GM12878 (cell line): ENCODE data around the gene APH1B. TPM values are rescaled to one million over a fixed set of nuclear protein-coding genes. Genes with fewer than 3 reads are reported as not detected.
"Not testable (repeated sequence)": the region's sequence is repeated elsewhere in the genome, so short reads cannot be mapped to it uniquely, and the experiment has no call there.

Experiments
- ATAC-seq: fragments of 200-7000 bp; cut with Tn5 transposase; 3 replicates; pipeline ENCODE4 v1.9.1; 2020; ENCODE audit warnings: mild to moderate bottlenecking, moderate library complexity
- BruUV-seq: library from RNA; stranded (reverse); fragments of 400-500 nt; replicated peaks from 2 replicates; lab custom pipeline; 2021; lab: Mats Ljungman, UMichigan
- CTCF ChIA-PET: fragments of 300-600 bp; sonication (Branson Sonifier 250); formaldehyde crosslinking; extraction: SDS; loops from one replicate; lab custom pipeline; 2021; ENCODE audit warnings: inconsistent platforms; lab: Yijun Ruan, JAX
- POLR2A ChIA-PET: fragments of 350-600 bp; formaldehyde crosslinking; extraction: SDS; loops from one replicate; lab custom pipeline; 2021; ENCODE audit warnings: inconsistent platforms; lab: Charles Lee
- RAD21 ChIA-PET: fragments of 300-600 bp; sonication (Branson Sonifier 250); formaldehyde crosslinking; loops from one replicate; lab custom pipeline; 2023; ENCODE audit warnings: antibody characterized with exemption; ENCODE audit not compliant: unreplicated experiment; lab: Charles Lee
- SMC1A ChIA-PET: fragments of 300-600 bp; sonication (Branson Sonifier 250); formaldehyde crosslinking; loops from one replicate; lab custom pipeline; 2023; ENCODE audit not compliant: unreplicated experiment, uncharacterized antibody; lab: Charles Lee
- DNase-seq: peaks from one replicate; pipeline ENCODE4 v3.0.0-alpha.2; 2011; ENCODE audit warnings: low read depth, low spot score
- FAIRE-seq: peaks from 3 replicates; lab custom pipeline; 2011; peaks lifted over from hg19 to GRCh38; lab: Jason Lieb, UNC
- H2AFZ ChIP-seq: 2 replicates; pipeline ENCODE4 v1.6.0; 2011; ENCODE audit warnings: low read depth, low read length, control low read depth; ENCODE audit not compliant: control insufficient read depth
- H3K27ac ChIP-seq: 2 replicates; pipeline ENCODE4 v1.5.1; 2011; ENCODE audit warnings: control low read depth; ENCODE audit not compliant: control insufficient read depth, insufficient read depth
- H3K27me3 ChIP-seq, 2 experiments: replicated peaks in 1 of 2; 2 replicates each; pipeline versions ENCODE4 v1.6.0 to v1.6.1; 2011; ENCODE audit warnings: low read length in 1 of 2; ENCODE audit not compliant: control insufficient read depth in 2 of 2, insufficient read depth in 2 of 2
- H3K36me3 ChIP-seq, 2 experiments: 2 replicates each; pipeline ENCODE4 v1.5.1; 2011; ENCODE audit warnings: low read length in 1 of 2; ENCODE audit not compliant: control insufficient read depth in 2 of 2, insufficient read depth in 2 of 2
- H3K4me1 ChIP-seq: 2 replicates; pipeline ENCODE4 v1.6.1; 2011; ENCODE audit warnings: mild to moderate bottlenecking, low read length, moderate library complexity, mixed read lengths; ENCODE audit not compliant: control insufficient read depth, insufficient read depth
- H3K4me2 ChIP-seq: 2 replicates; pipeline ENCODE4 v1.6.0; 2011; ENCODE audit warnings: control low read depth; ENCODE audit not compliant: control insufficient read depth, insufficient read depth
- H3K4me3 ChIP-seq: fragments of 200-600 bp; sonication (generic); 2 replicates; pipeline ENCODE4 v1.5.1; 2016
- H3K79me2 ChIP-seq: 2 replicates; pipeline ENCODE4 v1.6.0; 2011; ENCODE audit warnings: low read length; ENCODE audit not compliant: control insufficient read depth, insufficient read depth
- H3K9ac ChIP-seq: 2 replicates; pipeline ENCODE4 v1.8.0; 2011; ENCODE audit warnings: low read length, control low read depth, mixed read lengths; ENCODE audit not compliant: control insufficient read depth, insufficient read depth
- H3K9me3 ChIP-seq: replicated peaks from 3 replicates; pipeline ENCODE4 v1.5.1; 2011; ENCODE audit warnings: mild to moderate bottlenecking, low read length; ENCODE audit not compliant: control insufficient read depth, insufficient read depth
- H4K20me1 ChIP-seq: 2 replicates; pipeline ENCODE4 v1.6.0; 2011; ENCODE audit not compliant: control insufficient read depth, insufficient read depth
- CREB1 ChIP-seq: IDR thresholded peaks from 2 replicates; pipeline ENCODE4 v1.6.1; 2012; ENCODE audit warnings: low read depth, mild to moderate bottlenecking, inconsistent platforms
- HSF1 ChIP-seq: fragments of 150-350 bp; IDR thresholded peaks from 2 replicates; pipeline ENCODE4 v1.6.1; 2014; ENCODE audit warnings: mild to moderate bottlenecking, low read depth, low read length
- KDM1A ChIP-seq: fragments of 200-600 bp; sonication (generic); IDR thresholded peaks from 2 replicates; pipeline ENCODE4 v1.6.1; 2016; ENCODE audit warnings: borderline replicate concordance
- RAD21 ChIP-seq: IDR thresholded peaks from 2 replicates; pipeline ENCODE4 v1.6.1; 2011; ENCODE audit warnings: mild to moderate bottlenecking, low read depth, low read length, moderate library complexity; ENCODE audit not compliant: insufficient read depth
- RELA ChIP-seq: fragments of 450-650 bp; IDR thresholded peaks from 2 replicates; pipeline ENCODE4 v1.8.0; 2014; ENCODE audit warnings: borderline replicate concordance; ENCODE audit not compliant: partially characterized antibody
- RELB ChIP-seq: fragments of 450-650 bp; IDR thresholded peaks from 2 replicates; pipeline ENCODE4 v1.6.1; 2017; ENCODE audit warnings: low read depth, mild to moderate bottlenecking, moderate library complexity
- TBL1XR1 ChIP-seq: IDR thresholded peaks from 2 replicates; pipeline ENCODE4 v1.6.1; 2012; ENCODE audit warnings: low read depth, low read length, improper control_type of control experiment
- WGBS: methylation state at CpG from one replicate; pipeline ENCODE4 v1.1.6; 2016; ENCODE audit warnings: low lambda C conversion rate; ENCODE audit not compliant: insufficient replicate concordance, insufficient coverage; ENCODE audit errors: missing lambda C conversion rate; 5-methylcytosine and 5-hydroxymethylcytosine counted together
- in situ Hi-C: fragments of 300-500 bp; cut with MboI; formaldehyde crosslinking; loops from 9 replicates; pipeline ENCODE4 v1.14.3; 2018; ENCODE audit warnings: mixed read lengths
- intact Hi-C: fragments of 100-400 bp; cut with micrococcal nuclease; formaldehyde crosslinking; loops from one replicate; pipeline ENCODE4 v1.14.2; 2022; ENCODE audit not compliant: unreplicated experiment
- polyA plus RNA-seq, 11 experiments: library from polyadenylated mRNA; depleted of rRNA in 4 of 11; unstranded in 6 of 11; stranded (reverse) in 5 of 11; fragments of >200 nt; fragmentation: Nextera tagmentation in 4 of 11; fragmentation: Illumina TruSeq in 1 of 11; extraction: Ambion mirVana in 4 of 11; extraction: Trizol in 1 of 11; gene quantifications; 1 replicate in 1 of 11; 2 replicates in 10 of 11; pipeline versions ENCODE4 v1.2.1 to v1.2.3, GENCODE V29; 2011 to 2016; ENCODE audit warnings: inconsistent platforms in 2 of 11, missing spikeins in 2 of 11, low read depth in 1 of 11
- total RNA-seq, 4 experiments: library from RNA; depleted of rRNA in 3 of 4; stranded (reverse); fragments of >200 nt in 3 of 4; fragmentation: Illumina TruSeq in 1 of 4; extraction: Trizol in 1 of 4; gene quantifications; 2 replicates each; pipeline versions ENCODE4 v1.2.1 to v1.2.3, GENCODE V29; 2013 to 2021

Gene APH1B
- total and polyA plus RNA-seq, 10 of the 15 experiments (the other 5 are each of a cell fraction or from before 2014, with no cell fraction given), result 5.0 to 20.8 (median 11.1) TPM

GRCh38 chr15:63237086-63237485 is 40.3 kb upstream of the APH1B start:
- BruUV-seq, H3K4me3 ChIP-seq, H3K9me3 ChIP-seq, H3K27me3 ChIP-seq, H3K4me2 ChIP-seq, ATAC-seq, FAIRE-seq, in situ Hi-C loops, H4K20me1 ChIP-seq, H3K9ac ChIP-seq, H3K36me3 ChIP-seq, DNase-seq, H2AFZ ChIP-seq, H3K27ac ChIP-seq: not testable (repeated sequence)
- CTCF ChIA-PET, result interaction anchor here (0.6 to 2.4 kb wide), 5 partner anchors 8 to 189 kb away, joined by 3 to 12 read pairs (median 4); no protein-coding TSS in a partner anchor
- Histone ChIP-seq H3K79me2 (peaks cover 52% of the 10 kb centered on the region), H3K4me1 (peaks cover 29% of the 10 kb centered on the region)
- intact Hi-C loops, result loop anchor here (5.0 kb wide), 1 partner anchor 45 kb away; no protein-coding TSS in a partner anchor
- POLR2A ChIA-PET, result interaction anchor here (0.7 to 2.8 kb wide), 3 partner anchors 12 to 42 kb away, joined by 3 to 14 read pairs (median 4); no protein-coding TSS in a partner anchor
- SMC1A ChIA-PET, result interaction anchor here (0.9 to 4.7 kb wide), 8 partner anchors 8 to 190 kb away, joined by 3 to 60 read pairs (median 12); no protein-coding TSS in a partner anchor
- RAD21 ChIA-PET, result interaction anchor here (1.0 kb wide), 1 partner anchor 42 kb away, joined by 3 read pairs; no protein-coding TSS in a partner anchor
- WGBS, result 93% methylated on average over 1 of the region's 1 CpG

DNA sequence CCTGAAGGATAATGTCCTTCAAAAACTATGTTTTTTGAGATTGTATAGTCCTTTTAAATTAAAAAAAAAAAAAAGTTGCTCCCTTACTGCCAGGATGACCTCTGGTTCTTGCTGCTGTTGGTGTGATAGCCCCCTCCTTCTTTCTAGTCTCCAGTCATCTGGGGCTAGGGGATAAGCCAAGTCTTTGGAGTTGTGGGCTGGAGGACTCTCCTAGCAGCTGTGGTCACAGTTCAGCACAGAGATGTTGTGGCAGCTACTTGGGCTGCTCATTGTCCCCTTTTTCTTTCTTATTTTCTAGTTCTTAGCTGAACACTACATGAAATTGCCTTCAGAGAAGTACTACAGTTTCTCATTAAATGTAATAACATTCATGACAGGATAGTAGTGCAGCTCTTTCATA is 39.2 kb upstream of the APH1B start:
- TF ChIP-seq KDM1A, result no peak
- TF ChIP-seq TBL1XR1, result no peak
- no peak for TF ChIP-seq HSF1
- TF ChIP-seq CREB1, result no peak
- TF ChIP-seq RELB, result no peak
- no peak for TF ChIP-seq RELA
- TF ChIP-seq RAD21, result no peak
- ChIA-PET CTCF (interaction anchor here (0.6 to 2.4 kb wide), 13 partner anchors 9 to 190 kb away, joined by 3 to 12 read pairs (median 4); no protein-coding TSS in a partner anchor), RAD21 (interaction anchor here (0.8 to 2.0 kb wide), 7 partner anchors 24 to 144 kb away, joined by 3 to 19 read pairs (median 6); partner anchors contain the start of gene RPS27L), SMC1A (interaction anchor here (0.8 to 4.7 kb wide), 16 partner anchors 8 to 191 kb away, joined by 3 to 60 read pairs (median 7); partner anchors contain the start of gene RPS27L), POLR2A (interaction anchor here (0.8 to 2.8 kb wide), 7 partner anchors 13 to 76 kb away, joined by 3 to 14 read pairs (median 4); no protein-coding TSS in a partner anchor)
- no peak overlapping the region for H3K4me3 ChIP-seq
- H3K27me3 ChIP-seq, result no peaks in the 10 kb centered on the region
- peaks cover 4% of the 10 kb centered on the region; the same call in 2 of the 3 replicates for H3K9me3 ChIP-seq
- FAIRE-seq (no peak), DNase-seq (no peak), ATAC-seq (peak; percentile 35)
- no peak overlapping the region for H3K4me2 ChIP-seq
- no peak overlapping the region for H2AFZ ChIP-seq
- in situ Hi-C loops, result no loop called here
- no peak overlapping the region for H3K27ac ChIP-seq
- peaks cover 0 to 4% of the 10 kb centered on the region in 2 experiments; a peak in 1 of 4 replicates for H3K36me3 ChIP-seq
- intact Hi-C loops, result loop anchor here (5.0 kb wide), 1 partner anchor 46 kb away; no protein-coding TSS in a partner anchor
- H3K9ac ChIP-seq, result no peak overlapping the region
- no peaks in the 10 kb centered on the region for H4K20me1 ChIP-seq
- peaks cover 23% of the 10 kb centered on the region for H3K4me1 ChIP-seq
- BruUV-seq, result no TSS peak
- peaks cover 52% of the 10 kb centered on the region for H3K79me2 ChIP-seq
